SK-N-SH (cell line): ENCODE measurements around the gene CFAP20DC. TPM values are rescaled to one million over a fixed set of nuclear protein-coding genes. Genes with fewer than 3 reads are reported as not detected.

Source experiments
- CTCF ChIA-PET: fragments of 300-600, 350-600 bp; formaldehyde crosslinking; extraction: SDS; loops from one replicate; lab custom pipeline; 2021; lab: Yijun Ruan, JAX
- POLR2A ChIA-PET: fragments of 350-600 bp; sonication (Branson Sonifier 250); formaldehyde crosslinking; extraction: SDS; loops from one replicate; lab custom pipeline; 2020; ENCODE audit warnings: antibody characterized with exemption, inconsistent platforms; lab: Yijun Ruan, JAX
- DNase-seq: peaks from one replicate; pipeline ENCODE4 v3.0.0; 2012
- H2AFZ ChIP-seq: fragments of 200-600 bp; sonication (generic); 2 replicates; pipeline ENCODE4 v1.8.1; 2016; ENCODE audit warnings: antibody characterized with exemption, mild to moderate bottlenecking, low read depth
- H3F3A ChIP-seq: fragments of 200-600 bp; sonication (generic); replicated peaks from 2 replicates; pipeline ENCODE3; 2016; ENCODE audit warnings: antibody characterized with exemption, mild to moderate bottlenecking; ENCODE audit not compliant: insufficient read depth
- H3K27ac ChIP-seq, 2 experiments: fragments of 200-500 bp in 1 of 2; fragments of 200-600 bp in 1 of 2; sonication (Bioruptor generic) in 1 of 2; sonication (generic), shearing (Covaris generic) in 1 of 2; 2 replicates each; pipeline versions ENCODE4 v1.5.1 to v1.6.1; 2014 to 2016; ENCODE audit warnings: low read depth in 2 of 2, inconsistent platforms in 1 of 2, low read length in 1 of 2, mild to moderate bottlenecking in 1 of 2, mixed read lengths in 1 of 2
- H3K27me3 ChIP-seq: fragments of 200-600 bp; sonication (generic), shearing (Covaris generic); 2 replicates; pipeline ENCODE4 v1.6.1; 2016; ENCODE audit warnings: mixed run types; ENCODE audit not compliant: insufficient read depth
- H3K36me3 ChIP-seq, 2 experiments: fragments of 200-500 bp in 1 of 2; fragments of 200-600 bp in 1 of 2; sonication (Bioruptor generic) in 1 of 2; sonication (generic) in 1 of 2; replicated peaks in 1 of 2; 2 replicates each; pipeline versions ENCODE3 to v1.5.1; 2014 to 2016; ENCODE audit warnings: low read length in 1 of 2, mild to moderate bottlenecking in 1 of 2; ENCODE audit not compliant: insufficient read depth in 2 of 2, control insufficient read depth in 1 of 2
- H3K4me1 ChIP-seq, 2 experiments: fragments of 200-500 bp in 1 of 2; fragments of 200-600 bp in 1 of 2; sonication (Bioruptor generic) in 1 of 2; sonication (generic), shearing (Covaris generic) in 1 of 2; 2 replicates each; pipeline versions ENCODE4 v1.5.1 to v1.6.1; 2014 to 2016; ENCODE audit warnings: low read depth in 1 of 2, low read length in 1 of 2, mixed run types in 1 of 2; ENCODE audit not compliant: insufficient read depth in 2 of 2, control insufficient read depth in 1 of 2
- H3K4me2 ChIP-seq: fragments of 200-600 bp; sonication (generic), shearing (Covaris generic); 2 replicates; pipeline ENCODE4 v1.6.1; 2017; ENCODE audit warnings: mixed run types
- H3K4me3 ChIP-seq, 2 experiments: fragments of 200-500 bp in 1 of 2; fragments of 200-600 bp in 1 of 2; sonication (Bioruptor generic) in 1 of 2; sonication (generic), shearing (Covaris generic) in 1 of 2; 2 replicates each; pipeline versions ENCODE4 v1.5.1 to v1.8.1; 2014 to 2016; ENCODE audit warnings: low read depth in 2 of 2, inconsistent platforms in 1 of 2, low read length in 1 of 2, mild to moderate bottlenecking in 1 of 2, mixed read lengths in 1 of 2, moderate library complexity in 1 of 2
- H3K79me2 ChIP-seq: fragments of 200-600 bp; sonication (generic); 2 replicates; pipeline ENCODE4 v1.8.1; 2017; ENCODE audit warnings: mild to moderate bottlenecking; ENCODE audit not compliant: insufficient read depth
- H3K9ac ChIP-seq: fragments of 200-600 bp; sonication (generic); 2 replicates; pipeline ENCODE4 v1.6.1; 2017; ENCODE audit warnings: mixed run types
- H3K9me2 ChIP-seq: fragments of 200-600 bp; sonication (generic); 2 replicates; pipeline ENCODE4 v1.6.1; 2017; ENCODE audit warnings: mixed run types
- H3K9me3 ChIP-seq: fragments of 200-600 bp; sonication (generic); 2 replicates; pipeline ENCODE4 v1.6.1; 2017; ENCODE audit warnings: mixed run types, mild to moderate bottlenecking, moderate library complexity
- H4K20me1 ChIP-seq: fragments of 200-600 bp; sonication (generic); 2 replicates; pipeline ENCODE4 v1.6.1; 2017; ENCODE audit warnings: mild to moderate bottlenecking, mixed run types; ENCODE audit not compliant: insufficient read depth
- ELF1 ChIP-seq: IDR thresholded peaks from 2 replicates; pipeline ENCODE4 v1.4.0; 2012
- EP300 ChIP-seq, 2 experiments: IDR thresholded peaks; 2 replicates each; pipeline versions ENCODE4 v1.4.0 to v1.6.1; 2012; ENCODE audit warnings: borderline replicate concordance in 1 of 2, low read depth in 1 of 2, low read length in 1 of 2
- FOXM1 ChIP-seq: IDR thresholded peaks from 2 replicates; pipeline ENCODE4 v1.4.0; 2012; ENCODE audit warnings: low read depth, mild to moderate bottlenecking
- JUND ChIP-seq: IDR thresholded peaks from 2 replicates; pipeline ENCODE4 v1.4.0; 2012
- MEF2A ChIP-seq: IDR thresholded peaks from 2 replicates; pipeline ENCODE4 v1.4.0; 2012; ENCODE audit warnings: low read depth, borderline replicate concordance
- POLR2AphosphoS5 ChIP-seq: IDR thresholded peaks from 2 replicates; pipeline ENCODE4 v1.6.1; 2012; ENCODE audit warnings: low read depth, low read length
- SIN3A ChIP-seq: IDR thresholded peaks from 2 replicates; pipeline ENCODE4 v1.6.1; 2012; ENCODE audit warnings: low read depth, mild to moderate bottlenecking, low read length, moderate library complexity, borderline replicate concordance
- SMC3 ChIP-seq: IDR thresholded peaks from 2 replicates; pipeline ENCODE4 v1.6.1; 2012; ENCODE audit warnings: low read depth, low read length, improper control_type of control experiment
- TEAD4 ChIP-seq: IDR thresholded peaks from 2 replicates; pipeline ENCODE4 v1.4.0; 2012; ENCODE audit warnings: mild to moderate bottlenecking, borderline replicate concordance; ENCODE audit not compliant: insufficient read depth
- WGBS: methylation state at CpG from one replicate; pipeline ENCODE4 v1.1.6; 2017; ENCODE audit warnings: low lambda C conversion rate; 5-methylcytosine and 5-hydroxymethylcytosine counted together
- polyA plus RNA-seq, 3 experiments: library from polyadenylated mRNA; depleted of rRNA; stranded (reverse); fragments of >200 nt; gene quantifications; 2 replicates each; pipeline ENCODE4 v1.2.3, GENCODE V29; 2012
- TF ChIP-seq, protein P1 (sequence below): IDR thresholded peaks from 2 replicates; pipeline ENCODE4 v1.6.1; 2012; ENCODE audit warnings: mild to moderate bottlenecking, low read depth, low read length, moderate library complexity

The CFAP20DC gene
- polyA plus RNA-seq, 1 of the 3 experiments (the other 2 are of a cell fraction), result 1.8 TPM

DNA sequence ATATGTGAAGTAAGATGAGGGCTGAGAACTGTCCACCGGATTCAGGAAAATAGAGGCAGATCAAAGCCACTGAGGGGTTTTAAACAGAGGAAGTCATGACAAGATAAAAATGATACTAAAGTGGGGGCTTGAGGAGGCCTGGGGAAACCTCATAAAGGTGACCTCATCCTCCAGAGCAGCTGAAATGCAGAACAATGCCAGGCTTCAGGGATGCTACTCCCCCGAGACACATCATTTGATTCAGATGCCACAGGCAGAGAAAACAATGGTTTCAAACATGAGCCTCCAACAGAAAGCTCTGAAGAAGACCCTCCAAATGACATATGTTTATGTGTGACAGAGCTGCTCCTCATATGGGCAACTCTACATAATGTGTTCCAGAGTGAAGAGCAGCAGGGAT lies 6.4 kb downstream of the CFAP20DC start:
- no peaks in the 10 kb centered on the region for H4K20me1 ChIP-seq
- CTCF ChIA-PET, result no interaction called here
- TF ChIP-seq ELF1, result no peak
- TF ChIP-seq TEAD4, result no peak
- TF ChIP-seq JUND, result no peak
- TF ChIP-seq MEF2A, result no peak
- TF ChIP-seq, protein P1, sequence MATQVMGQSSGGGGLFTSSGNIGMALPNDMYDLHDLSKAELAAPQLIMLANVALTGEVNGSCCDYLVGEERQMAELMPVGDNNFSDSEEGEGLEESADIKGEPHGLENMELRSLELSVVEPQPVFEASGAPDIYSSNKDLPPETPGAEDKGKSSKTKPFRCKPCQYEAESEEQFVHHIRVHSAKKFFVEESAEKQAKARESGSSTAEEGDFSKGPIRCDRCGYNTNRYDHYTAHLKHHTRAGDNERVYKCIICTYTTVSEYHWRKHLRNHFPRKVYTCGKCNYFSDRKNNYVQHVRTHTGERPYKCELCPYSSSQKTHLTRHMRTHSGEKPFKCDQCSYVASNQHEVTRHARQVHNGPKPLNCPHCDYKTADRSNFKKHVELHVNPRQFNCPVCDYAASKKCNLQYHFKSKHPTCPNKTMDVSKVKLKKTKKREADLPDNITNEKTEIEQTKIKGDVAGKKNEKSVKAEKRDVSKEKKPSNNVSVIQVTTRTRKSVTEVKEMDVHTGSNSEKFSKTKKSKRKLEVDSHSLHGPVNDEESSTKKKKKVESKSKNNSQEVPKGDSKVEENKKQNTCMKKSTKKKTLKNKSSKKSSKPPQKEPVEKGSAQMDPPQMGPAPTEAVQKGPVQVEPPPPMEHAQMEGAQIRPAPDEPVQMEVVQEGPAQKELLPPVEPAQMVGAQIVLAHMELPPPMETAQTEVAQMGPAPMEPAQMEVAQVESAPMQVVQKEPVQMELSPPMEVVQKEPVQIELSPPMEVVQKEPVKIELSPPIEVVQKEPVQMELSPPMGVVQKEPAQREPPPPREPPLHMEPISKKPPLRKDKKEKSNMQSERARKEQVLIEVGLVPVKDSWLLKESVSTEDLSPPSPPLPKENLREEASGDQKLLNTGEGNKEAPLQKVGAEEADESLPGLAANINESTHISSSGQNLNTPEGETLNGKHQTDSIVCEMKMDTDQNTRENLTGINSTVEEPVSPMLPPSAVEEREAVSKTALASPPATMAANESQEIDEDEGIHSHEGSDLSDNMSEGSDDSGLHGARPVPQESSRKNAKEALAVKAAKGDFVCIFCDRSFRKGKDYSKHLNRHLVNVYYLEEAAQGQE, result no peak

DNA sequence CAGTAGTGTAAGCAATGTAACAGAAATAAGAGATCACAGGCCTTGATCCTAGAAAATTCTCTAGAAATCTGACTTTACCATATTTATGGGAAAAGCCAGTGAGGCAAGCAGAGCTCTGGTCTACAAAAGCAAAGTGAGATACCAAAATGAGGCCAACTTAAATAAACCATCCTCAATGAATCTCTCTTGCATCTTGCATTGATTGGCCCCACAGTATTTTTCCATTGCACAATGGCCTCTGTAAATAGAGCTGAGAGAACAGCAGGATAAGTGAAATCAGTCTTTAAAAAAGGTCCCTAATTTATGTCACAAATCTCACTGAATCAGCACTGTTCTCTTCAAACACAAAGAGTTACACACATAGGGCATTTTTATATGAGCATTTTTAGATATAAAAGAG lies 8.9 kb downstream of the CFAP20DC start:
- Histone ChIP-seq H3K9me2 (no peaks in the 10 kb centered on the region), H2AFZ (no peak overlapping the region), H3K4me2 (no peak overlapping the region), H3K9ac (no peak overlapping the region), H3K4me1 (no peaks in the 10 kb centered on the region), H4K20me1 (no peaks in the 10 kb centered on the region), H3K4me3 (no peak overlapping the region), H3K9me3 (no peaks in the 10 kb centered on the region), H3K27me3 (no peaks in the 10 kb centered on the region), H3F3A (no peaks in the 10 kb centered on the region), H3K27ac (no peak overlapping the region), H3K79me2 (no peaks in the 10 kb centered on the region), H3K36me3 (peaks cover 0 to 9% of the 10 kb centered on the region in 2 experiments)
- CTCF ChIA-PET, result interaction anchor here (0.9 to 2.0 kb wide), 3 partner anchors 9 to 13 kb away, joined by 3 to 6 read pairs (median 3); no protein-coding TSS in a partner anchor
- no peak for TF ChIP-seq EP300 (IDR thresholded peaks at IDR 0.05; ENCODE audit: borderline replicate concordance in 1 of 2, low read depth in 1 of 2, low read length in 1 of 2)
- POLR2A ChIA-PET, result no interaction called here
- DNase-seq, result no peak

More for the DNA sequence above, 6.4 kb downstream of the CFAP20DC start:
- Histone ChIP-seq H3K9ac (no peak overlapping the region), H3K4me2 (no peak overlapping the region), H3K9me3 (no peaks in the 10 kb centered on the region), H3K36me3 (peaks cover 0 to 14% of the 10 kb centered on the region in 2 experiments), H3K79me2 (no peaks in the 10 kb centered on the region), H2AFZ (no peak overlapping the region), H3K9me2 (no peaks in the 10 kb centered on the region), H3K27ac (no peak overlapping the region), H3K4me1 (no peaks in the 10 kb centered on the region), H3K27me3 (no peaks in the 10 kb centered on the region), H3K4me3 (no peak overlapping the region), H3F3A (no peaks in the 10 kb centered on the region)
- POLR2A ChIA-PET, result no interaction called here
- 84% methylated on average over 2 of the region's 2 CpGs for WGBS
- no peak for DNase-seq

DNA sequence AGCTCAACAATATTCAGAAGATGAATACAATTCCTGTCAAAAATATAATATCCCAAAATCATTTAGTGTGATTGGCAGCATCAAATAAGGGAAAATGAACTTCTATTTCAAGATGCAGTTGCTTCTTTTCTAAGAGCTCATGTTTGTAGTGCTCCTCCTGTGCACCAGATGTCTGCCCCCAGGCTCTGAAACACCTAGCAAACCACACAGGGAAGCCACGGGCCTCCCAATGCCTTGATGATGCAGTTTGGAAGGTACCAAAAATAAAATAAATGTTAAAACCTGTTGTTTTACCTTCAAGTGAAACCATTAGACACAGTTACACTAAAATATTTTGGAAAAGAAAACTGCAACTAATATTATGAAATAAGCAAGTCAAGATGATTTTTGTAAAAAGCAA lies 22.2 kb downstream of the CFAP20DC start:
- Histone ChIP-seq H4K20me1 (no peaks in the 10 kb centered on the region), H3K9me2 (no peaks in the 10 kb centered on the region), H3K36me3 (no peaks in the 10 kb centered on the region), H3K9me3 (no peaks in the 10 kb centered on the region), H3K4me2 (no peak overlapping the region), H3K27me3 (no peaks in the 10 kb centered on the region), H3K4me1 (peaks cover 0 to 2% of the 10 kb centered on the region in 2 experiments; a peak in 2 of 4 replicates), H3K4me3 (no peak overlapping the region), H3K27ac (no peak overlapping the region), H3F3A (peaks cover 7% of the 10 kb centered on the region), H2AFZ (no peak overlapping the region), H3K9ac (no peak overlapping the region), H3K79me2 (no peaks in the 10 kb centered on the region)
- ChIA-PET POLR2A (no interaction called here), CTCF (interaction anchor here (1.0 to 2.3 kb wide), 2 partner anchors 13 to 166 kb away, joined by 3 to 6 read pairs; no protein-coding TSS in a partner anchor)
- 65% methylated on average over 1 of the region's 1 CpG for WGBS
- no peak for TF ChIP-seq EP300 (IDR thresholded peaks at IDR 0.05; ENCODE audit: borderline replicate concordance in 1 of 2, low read depth in 1 of 2, low read length in 1 of 2)
- TF ChIP-seq SIN3A, result no peak
- no peak for TF ChIP-seq SMC3
- TF ChIP-seq POLR2AphosphoS5, result no peak
- no peak for TF ChIP-seq FOXM1
- peak; percentile 5 for DNase-seq
